Smooth muscle cell (in vitro differentiated cells): Measurements from ENCODE around the gene TMEM80. TPM values are rescaled to one million over a fixed set of nuclear protein-coding genes. Genes with fewer than 3 reads are reported as not detected.

Source experiments
- DNase-seq: peaks from one replicate; lab custom pipeline; 2025; ENCODE audit not compliant: unreplicated experiment; lab: John Stamatoyannopoulos, UW
- H2AFZ ChIP-seq: fragments of 200-600 bp; sonication (generic); 2 replicates; pipeline ENCODE4 v1.6.0; 2016; ENCODE audit warnings: antibody characterized with exemption, low read depth, mild to moderate bottlenecking
- H3F3A ChIP-seq: fragments of 200-600 bp; sonication (generic); 2 replicates; pipeline ENCODE4 v1.6.0; 2017; ENCODE audit warnings: antibody characterized with exemption, low read depth
- H3K27ac ChIP-seq: fragments of 200-600 bp; sonication (generic); 2 replicates; pipeline ENCODE4 v1.5.1; 2016; ENCODE audit warnings: low read depth, mild to moderate bottlenecking
- H3K27me3 ChIP-seq: fragments of 200-600 bp; sonication (generic); 2 replicates; pipeline ENCODE4 v1.6.1; 2016; ENCODE audit warnings: low read depth, mild to moderate bottlenecking
- H3K36me3 ChIP-seq: fragments of 200-600 bp; sonication (generic); 2 replicates; pipeline ENCODE4 v1.5.1; 2016; ENCODE audit warnings: low read depth
- H3K4me1 ChIP-seq: fragments of 200-600 bp; sonication (generic); 2 replicates; pipeline ENCODE4 v1.5.1; 2016; ENCODE audit warnings: low read depth
- H3K4me2 ChIP-seq: fragments of 200-600 bp; sonication (generic); 2 replicates; pipeline ENCODE4 v1.6.0; 2016; ENCODE audit warnings: mild to moderate bottlenecking
- H3K4me3 ChIP-seq: fragments of 200-600 bp; sonication (generic); 2 replicates; pipeline ENCODE4 v1.5.1; 2016; ENCODE audit warnings: mild to moderate bottlenecking
- H3K79me2 ChIP-seq: fragments of 200-600 bp; sonication (generic); 2 replicates; pipeline ENCODE4 v1.6.0; 2016; ENCODE audit warnings: low read depth, mild to moderate bottlenecking
- H3K9ac ChIP-seq: fragments of 200-600 bp; sonication (generic); 2 replicates; pipeline ENCODE4 v1.6.0; 2016; ENCODE audit warnings: low read depth
- H3K9me3 ChIP-seq: fragments of 200-600 bp; sonication (generic); replicated peaks from 2 replicates; pipeline ENCODE4 v1.5.1; 2016; ENCODE audit warnings: low read depth
- H4K20me1 ChIP-seq: fragments of 200-600 bp; sonication (generic); 2 replicates; pipeline ENCODE4 v1.6.0; 2016; ENCODE audit warnings: low read depth
- WGBS: methylation state at CpG from one replicate; pipeline ENCODE4 v1.1.7; 2016; ENCODE audit warnings: low lambda C conversion rate; 5-methylcytosine and 5-hydroxymethylcytosine counted together
- polyA plus RNA-seq: library from polyadenylated mRNA; unstranded; fragments of >200 nt; fragmentation: Nextera tagmentation; extraction: Ambion mirVana; gene quantifications from 2 replicates; pipeline ENCODE4 v1.2.1, GENCODE V29; 2016
- total RNA-seq: library from RNA; depleted of rRNA; stranded (reverse); fragments of >200 nt; gene quantifications from 2 replicates; pipeline ENCODE4 v1.2.3, GENCODE V29; 2014
- TF ChIP-seq, protein P1 (sequence below): fragments of 200-600 bp; sonication (generic); IDR thresholded peaks from 2 replicates; pipeline ENCODE4 v1.5.1; 2017; ENCODE audit warnings: borderline replicate concordance, mild to moderate bottlenecking, antibody characterized with exemption; ENCODE audit not compliant: insufficient read depth, poor library complexity, severe bottlenecking

Gene TMEM80
- total and polyA plus RNA-seq, 2 experiments from 2014 or later, result 5.5 to 14.3 TPM

DNA sequence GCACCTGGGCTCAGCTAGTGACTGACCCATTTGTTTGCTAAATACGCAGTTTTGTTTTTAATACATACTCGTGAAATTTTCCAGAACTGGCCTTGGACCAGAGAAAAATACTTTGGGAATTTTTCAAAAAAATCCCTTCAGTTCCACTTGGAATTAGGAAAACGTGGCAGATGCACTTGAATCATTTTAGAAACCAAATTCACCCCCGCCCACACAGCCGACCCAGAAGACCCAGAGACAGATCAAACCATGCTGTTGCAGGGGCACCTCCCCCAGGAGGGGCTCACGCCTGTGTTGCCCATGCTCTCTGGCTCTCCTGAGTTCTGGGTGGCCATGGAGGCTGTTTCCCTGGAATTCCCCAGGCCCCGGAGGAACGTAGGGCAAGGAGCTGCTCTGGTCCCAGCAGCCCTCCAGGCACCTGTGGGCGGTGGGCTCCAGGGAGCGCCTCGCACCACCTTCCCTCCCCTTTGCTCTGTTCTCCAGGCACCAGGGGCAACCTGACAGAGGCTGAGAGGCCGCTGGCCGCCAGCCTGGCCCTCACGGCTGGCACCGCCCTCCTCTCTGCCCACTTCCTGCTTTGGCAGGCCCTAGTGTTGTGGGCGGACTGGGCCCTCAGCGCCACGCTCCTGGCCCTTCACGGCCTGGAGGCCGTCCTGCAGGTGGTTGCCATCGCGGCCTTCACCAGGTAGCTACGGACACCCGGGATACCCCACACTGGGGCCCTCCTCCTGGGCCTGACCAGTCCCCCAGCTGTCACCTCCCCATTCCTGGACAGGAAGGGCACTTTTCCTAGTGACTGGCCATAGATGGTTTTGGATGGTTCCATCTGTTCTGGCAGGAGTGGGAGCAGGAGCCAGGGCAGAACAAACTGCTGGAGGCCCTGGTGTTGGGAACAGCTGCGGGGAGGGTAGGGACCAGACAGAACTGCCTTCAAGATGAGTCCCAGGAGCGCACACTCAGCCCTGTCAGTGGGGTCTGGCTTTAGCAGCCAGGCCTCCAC, 7.1 kb downstream of the TMEM80 start:
- no peak overlapping the region for H2AFZ ChIP-seq
- no peak overlapping the region for H3K9ac ChIP-seq
- no peaks in the 10 kb centered on the region for H3K9me3 ChIP-seq
- H3K4me3 ChIP-seq, result no peak overlapping the region
- no peak for DNase-seq
- no peaks in the 10 kb centered on the region for H3K27me3 ChIP-seq
- WGBS, result 96% methylated on average over 26 of the region's 26 CpGs
- H3F3A ChIP-seq, result peaks cover 6% of the 10 kb centered on the region
- TF ChIP-seq, protein P1, sequence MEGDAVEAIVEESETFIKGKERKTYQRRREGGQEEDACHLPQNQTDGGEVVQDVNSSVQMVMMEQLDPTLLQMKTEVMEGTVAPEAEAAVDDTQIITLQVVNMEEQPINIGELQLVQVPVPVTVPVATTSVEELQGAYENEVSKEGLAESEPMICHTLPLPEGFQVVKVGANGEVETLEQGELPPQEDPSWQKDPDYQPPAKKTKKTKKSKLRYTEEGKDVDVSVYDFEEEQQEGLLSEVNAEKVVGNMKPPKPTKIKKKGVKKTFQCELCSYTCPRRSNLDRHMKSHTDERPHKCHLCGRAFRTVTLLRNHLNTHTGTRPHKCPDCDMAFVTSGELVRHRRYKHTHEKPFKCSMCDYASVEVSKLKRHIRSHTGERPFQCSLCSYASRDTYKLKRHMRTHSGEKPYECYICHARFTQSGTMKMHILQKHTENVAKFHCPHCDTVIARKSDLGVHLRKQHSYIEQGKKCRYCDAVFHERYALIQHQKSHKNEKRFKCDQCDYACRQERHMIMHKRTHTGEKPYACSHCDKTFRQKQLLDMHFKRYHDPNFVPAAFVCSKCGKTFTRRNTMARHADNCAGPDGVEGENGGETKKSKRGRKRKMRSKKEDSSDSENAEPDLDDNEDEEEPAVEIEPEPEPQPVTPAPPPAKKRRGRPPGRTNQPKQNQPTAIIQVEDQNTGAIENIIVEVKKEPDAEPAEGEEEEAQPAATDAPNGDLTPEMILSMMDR, result no peak
- no peak overlapping the region for H3K4me2 ChIP-seq
- H3K79me2 ChIP-seq, result peaks cover 5% of the 10 kb centered on the region
- H3K4me1 ChIP-seq, result peaks cover 17% of the 10 kb centered on the region
- no peaks in the 10 kb centered on the region for H3K36me3 ChIP-seq
- peaks cover 60% of the 10 kb centered on the region for H4K20me1 ChIP-seq
- no peak overlapping the region for H3K27ac ChIP-seq

DNA sequence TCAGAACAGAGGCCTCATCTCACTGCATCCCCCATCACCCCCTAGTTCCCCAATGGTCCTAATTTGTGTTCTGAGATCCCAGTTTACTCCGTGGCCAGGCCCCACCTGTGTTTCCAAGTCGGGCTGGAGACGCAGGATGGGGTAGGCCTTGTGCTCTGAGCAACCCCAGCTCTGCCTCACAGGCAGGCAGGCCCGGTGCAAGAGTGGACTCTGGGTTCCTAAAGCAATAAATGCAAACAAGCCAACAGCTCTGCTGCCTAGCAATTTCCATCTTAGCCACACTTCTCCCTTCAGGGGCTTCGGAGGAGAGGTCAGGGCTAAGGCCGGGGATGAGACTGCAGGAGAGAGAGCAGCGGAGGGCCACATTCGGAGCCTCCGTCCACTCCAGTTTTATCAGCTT, 7.9 kb downstream of the TMEM80 start:
- no peaks in the 10 kb centered on the region for H3K36me3 ChIP-seq
- no peak overlapping the region for H3K27ac ChIP-seq
- no peaks in the 10 kb centered on the region for H3K27me3 ChIP-seq
- H3K9ac ChIP-seq, result no peak overlapping the region
- DNase-seq, result no peak
- no peaks in the 10 kb centered on the region for H3K9me3 ChIP-seq
- no peak overlapping the region for H3K4me3 ChIP-seq
- H3F3A ChIP-seq, result peaks cover 5% of the 10 kb centered on the region
- H3K4me2 ChIP-seq, result no peak overlapping the region
- peaks cover 60% of the 10 kb centered on the region for H4K20me1 ChIP-seq
- peaks cover 5% of the 10 kb centered on the region for H3K79me2 ChIP-seq
- WGBS, result 93% methylated on average over 9 of the region's 9 CpGs
- no peak overlapping the region for H2AFZ ChIP-seq
- peaks cover 12% of the 10 kb centered on the region for H3K4me1 ChIP-seq
- TF ChIP-seq, protein P1, result no peak

DNA sequence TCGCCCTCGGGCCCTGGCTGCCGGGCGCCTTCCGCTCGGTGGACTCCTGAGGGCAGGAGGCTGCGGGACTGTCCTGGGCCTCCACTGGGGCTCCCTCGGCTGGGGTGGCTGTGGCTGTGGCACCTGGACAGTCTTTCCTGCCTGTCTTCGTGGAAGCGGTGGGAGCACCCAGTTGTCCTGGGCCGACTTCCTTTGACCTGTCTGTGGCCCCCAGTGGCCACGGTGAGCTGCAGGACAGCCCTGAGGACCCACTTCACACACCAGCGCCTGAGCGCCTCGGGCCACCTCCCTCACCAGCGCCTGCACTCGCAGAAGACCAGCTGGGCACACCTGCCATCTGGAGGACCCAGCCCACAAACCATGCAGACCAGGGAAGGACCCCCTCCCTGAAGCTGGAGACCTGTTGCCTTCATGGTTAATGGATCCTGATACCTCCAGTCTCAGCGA, 8.6 kb downstream of the TMEM80 start:
- Histone ChIP-seq H3K27me3 (no peaks in the 10 kb centered on the region), H3F3A (no peaks in the 10 kb centered on the region), H3K27ac (no peak overlapping the region), H3K9me3 (no peaks in the 10 kb centered on the region), H3K4me2 (no peak overlapping the region), H4K20me1 (peaks cover 59% of the 10 kb centered on the region), H3K4me1 (peaks cover 12% of the 10 kb centered on the region), H3K4me3 (no peak overlapping the region), H3K9ac (no peak overlapping the region), H3K79me2 (peaks cover 5% of the 10 kb centered on the region), H2AFZ (no peak overlapping the region), H3K36me3 (no peaks in the 10 kb centered on the region)
- WGBS, result 97% methylated on average over 18 of the region's 18 CpGs
- TF ChIP-seq, protein P1, result no peak
- DNase-seq, result no peak
